Posterior cingulate gyrus (tissue), 11 donors: ENCODE data around the gene GNRH2.
"Not testable (repeated sequence)": the region's sequence is repeated elsewhere in the genome, so short reads cannot be mapped to it uniquely, and the experiment has no call there.

Experiments
- DNase-seq, 10 donors: peaks; one replicate each; pipeline versions ENCODE4 v3.0.0 to v3.0.0-alpha.2; 2020 to 2021; ENCODE audit warnings: mixed read lengths in 3 of 10
- intact Hi-C: fragments of 100-400 bp; cut with DNase I; formaldehyde crosslinking; loops from one replicate; pipeline ENCODE4 v1.15.1; 2023

GNRH2 gene, protein sequence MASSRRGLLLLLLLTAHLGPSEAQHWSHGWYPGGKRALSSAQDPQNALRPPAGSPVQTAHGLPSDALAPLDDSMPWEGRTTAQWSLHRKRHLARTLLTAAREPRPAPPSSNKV

DNA sequence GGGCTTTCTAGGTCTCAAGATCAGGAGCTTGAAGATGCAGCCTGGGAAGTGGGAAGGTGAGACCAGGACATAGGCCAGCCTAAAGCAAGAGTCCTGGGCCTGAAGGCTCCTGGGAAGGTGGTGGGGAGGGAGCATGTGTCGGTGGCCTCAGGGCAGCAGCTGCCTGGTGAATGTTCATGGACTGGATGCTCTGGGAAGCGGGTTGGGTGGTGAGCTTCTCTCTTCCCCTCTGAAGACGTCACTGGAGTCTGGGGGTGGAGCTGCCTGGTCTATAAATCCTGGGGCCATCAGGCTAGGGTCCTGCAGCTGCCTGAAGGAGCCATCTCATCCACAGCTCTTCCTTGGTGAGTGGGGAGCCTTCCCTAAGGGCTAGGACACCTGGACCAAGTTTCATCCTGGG, at the start of gene GNRH2:
Gene GNRH2, plus strand, starts transcription at position 301 of the 400 bp plus-strand sequence. CDS start 793 bp downstream, outside the sequence.
- intact Hi-C loops = no loop called here
- DNase-seq = peak in 1 of 10 donors; percentile 58

DNA sequence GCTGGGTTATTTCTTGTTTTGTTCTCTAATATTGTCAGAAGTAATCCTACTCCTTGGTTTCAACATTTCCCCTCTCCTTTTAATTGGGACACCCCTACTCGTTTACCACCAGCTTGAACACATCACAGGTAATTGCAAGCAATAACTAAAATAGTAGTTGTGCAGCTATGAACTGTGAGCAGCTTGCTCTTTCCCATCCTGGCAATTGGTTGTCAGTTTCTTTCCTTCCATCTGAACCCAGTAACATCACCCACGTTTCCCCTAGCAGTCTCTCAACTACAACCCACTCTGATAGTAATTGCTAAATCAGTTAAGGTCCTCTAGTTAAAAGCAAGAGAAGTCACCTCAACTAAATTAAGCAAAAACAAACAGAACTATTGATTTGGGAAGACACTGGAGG, 47.6 kb upstream of the GNRH2 start:
- DNase-seq = no peak
- intact Hi-C loops = loop anchor here (5.0 kb wide), 1 partner anchor 308 kb away; no protein-coding TSS in a partner anchor

DNA sequence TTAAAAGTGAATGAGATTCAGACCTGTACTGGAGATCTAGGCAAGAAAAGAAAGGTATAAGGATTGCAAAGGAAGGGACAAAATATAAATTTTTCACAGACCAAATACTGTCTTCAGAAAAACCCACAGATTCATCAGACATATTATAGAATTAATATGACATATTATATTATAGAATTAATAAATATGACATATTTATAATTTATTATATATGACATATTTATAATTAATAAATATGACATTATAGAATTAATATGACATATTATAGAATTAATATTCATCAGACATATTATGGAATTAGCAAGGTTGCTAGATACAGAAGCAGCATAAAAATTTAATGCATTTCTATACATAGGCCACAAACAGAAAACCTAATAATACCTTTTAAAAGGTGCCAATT, 44.7 kb upstream of the GNRH2 start:
- intact Hi-C loops = loop anchor here (5.0 kb wide), 1 partner anchor 311 kb away; no protein-coding TSS in a partner anchor

DNA sequence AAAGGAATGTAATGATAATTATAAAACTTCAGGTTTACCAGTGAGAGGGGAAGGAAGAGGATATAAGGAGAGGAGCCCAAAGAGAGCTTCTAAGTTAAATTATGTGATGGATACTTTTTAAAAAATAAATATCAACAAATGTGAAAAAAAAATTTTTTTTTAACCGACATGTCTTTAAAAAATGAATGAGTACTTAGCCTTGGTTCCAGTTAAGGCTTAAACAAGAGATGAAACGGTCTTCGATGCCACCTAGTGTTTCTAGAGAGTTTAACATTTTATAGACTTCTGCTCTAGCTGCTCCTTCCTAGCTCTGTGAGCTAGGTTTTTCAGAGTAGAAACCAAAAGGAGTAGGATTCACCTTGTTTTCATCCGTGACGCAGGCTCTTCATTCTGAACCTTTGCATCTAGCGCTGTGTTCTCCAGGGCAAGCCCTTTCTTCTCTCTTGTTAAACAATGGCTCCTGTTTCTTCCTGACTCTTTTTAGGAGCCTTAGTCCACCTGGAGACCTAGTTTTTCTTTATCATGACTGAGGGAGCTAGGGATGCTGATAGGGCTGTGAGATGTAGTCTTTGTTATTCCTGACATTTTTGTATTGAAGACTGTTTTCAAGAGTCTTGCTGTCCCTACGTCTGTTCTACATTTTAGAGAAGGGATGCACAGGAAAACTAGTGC, 42.4 kb upstream of the GNRH2 start:
- DNase-seq = no peak
- intact Hi-C loops = loop anchor here (2.0 to 10.0 kb wide), 3 partner anchors 88 to 256 kb away; partner anchors contain the start of gene PTPRA

More for the DNA sequence above, 44.7 kb upstream of the GNRH2 start:
- no peak for DNase-seq

DNA sequence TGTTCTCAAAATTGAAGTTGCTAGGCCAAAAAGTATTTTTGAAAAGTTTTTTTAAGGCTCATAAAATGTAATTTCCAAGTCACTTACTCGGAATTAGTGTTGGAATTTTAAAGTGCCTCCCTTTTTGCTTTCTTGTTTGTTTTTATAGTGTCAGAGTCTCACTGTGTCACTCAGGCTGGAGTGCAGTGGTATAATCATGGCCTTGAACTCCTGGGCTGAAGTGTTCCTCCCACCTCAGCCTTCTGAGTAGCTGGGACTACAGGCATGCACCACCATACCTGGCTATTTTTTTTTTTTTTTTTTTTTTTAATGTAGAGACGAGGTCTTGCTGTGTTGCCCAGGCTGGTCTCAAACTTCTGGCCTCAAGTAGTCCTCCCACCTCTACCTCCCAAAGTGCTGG, 40.0 kb upstream of the GNRH2 start:
- no peak for DNase-seq
- intact Hi-C loops = loop anchor here (10.0 kb wide), 2 partner anchors 129 to 259 kb away; partner anchors contain the start of gene PTPRA

DNA sequence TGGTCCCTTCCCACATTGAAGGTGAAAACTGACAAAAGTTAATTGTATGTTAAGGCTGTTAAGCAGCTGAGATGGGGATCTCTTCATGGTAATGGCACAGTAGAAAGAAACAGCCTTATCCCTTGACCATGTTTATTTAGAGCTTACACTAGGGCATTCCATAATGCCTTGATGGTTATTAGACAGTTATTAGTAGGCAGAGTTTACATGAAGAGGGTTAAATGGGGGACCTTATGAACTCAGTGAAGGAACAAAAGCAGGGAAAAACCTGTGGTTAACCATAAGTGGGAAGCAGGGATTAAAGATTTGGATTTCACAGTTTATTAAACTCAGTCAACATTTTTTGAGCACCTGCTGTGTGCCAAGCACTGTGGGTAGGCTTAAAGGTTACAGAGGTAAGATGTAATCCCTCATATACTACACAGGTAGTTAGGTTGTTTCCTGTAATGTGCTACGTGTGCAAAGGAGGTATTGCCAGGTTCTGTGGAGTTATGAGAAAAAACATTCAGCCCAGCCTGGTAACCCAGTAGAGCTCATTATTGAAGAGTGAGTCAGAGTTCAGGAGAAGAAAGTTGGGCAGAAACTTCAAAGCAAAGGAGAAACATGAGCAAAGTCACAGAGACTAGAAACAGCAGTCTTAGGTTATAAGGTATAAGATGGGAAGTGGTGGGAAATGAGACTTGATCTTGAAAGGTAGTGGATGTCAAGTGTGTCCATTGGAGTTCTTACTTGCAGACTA, 32.3 kb upstream of the GNRH2 start:
- no peak for DNase-seq
- intact Hi-C loops = no loop called here

DNA sequence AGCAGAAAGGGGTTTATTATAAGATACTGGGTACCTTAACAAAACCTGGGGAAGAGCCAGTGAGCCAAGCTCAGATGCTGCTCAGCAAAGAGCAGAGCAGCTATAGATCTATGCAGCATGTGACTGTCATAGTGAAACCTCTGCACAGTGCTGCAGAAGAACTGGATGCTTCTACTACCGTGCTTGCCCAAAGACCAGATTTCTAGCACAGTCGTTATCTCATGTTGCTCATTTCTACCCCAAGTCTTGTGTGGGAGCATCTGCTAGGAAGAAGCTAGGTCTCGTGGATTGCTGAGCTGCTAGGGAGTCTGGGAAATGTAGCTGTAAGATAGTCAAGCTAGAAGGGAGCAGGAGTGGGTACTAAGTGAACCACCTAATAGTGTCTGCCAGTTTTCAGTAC, 31.7 kb upstream of the GNRH2 start:
- no peak for DNase-seq
- intact Hi-C loops = no loop called here

DNA sequence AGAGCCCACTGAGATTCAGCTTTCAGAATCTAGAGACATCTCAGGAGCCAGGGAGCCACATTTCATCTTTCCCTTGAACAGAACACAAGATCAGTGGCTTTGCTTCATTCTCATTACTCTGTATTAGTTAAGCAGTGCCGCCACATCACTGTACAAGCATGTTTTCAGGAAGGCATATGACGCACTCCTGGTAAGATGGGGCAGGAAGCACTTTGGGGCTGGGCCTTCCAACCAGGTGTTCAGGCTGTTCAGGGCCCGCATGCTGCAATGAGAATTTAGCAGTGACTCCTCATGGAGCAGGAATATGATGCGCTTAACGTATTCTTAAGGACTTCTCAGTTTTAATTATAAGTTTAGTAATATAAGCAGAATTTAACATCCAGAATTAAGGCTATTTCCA, 29.7 kb upstream of the GNRH2 start:
- no peak for DNase-seq
- intact Hi-C loops = no loop called here

DNA sequence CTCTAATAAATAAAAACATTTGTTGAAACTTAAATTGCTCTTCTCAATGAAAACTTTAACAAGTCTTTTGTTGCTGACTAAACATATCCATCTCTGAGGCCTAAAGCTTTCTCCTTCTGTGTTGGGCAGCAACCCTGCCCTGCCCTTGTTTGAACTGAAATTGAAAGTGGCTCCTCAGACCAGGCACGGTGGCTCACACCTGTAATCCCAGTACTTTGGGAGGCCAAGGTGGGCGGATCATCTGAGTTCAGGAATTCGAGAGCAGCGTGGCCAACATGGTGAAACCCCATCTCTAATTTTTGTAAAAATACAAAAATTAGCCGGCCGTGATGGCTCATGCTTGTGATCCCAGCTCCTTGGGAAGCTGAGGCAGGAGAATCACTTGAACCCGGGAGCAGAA, 29.2 kb upstream of the GNRH2 start:
- intact Hi-C loops = no loop called here
- DNase-seq = no peak

DNA sequence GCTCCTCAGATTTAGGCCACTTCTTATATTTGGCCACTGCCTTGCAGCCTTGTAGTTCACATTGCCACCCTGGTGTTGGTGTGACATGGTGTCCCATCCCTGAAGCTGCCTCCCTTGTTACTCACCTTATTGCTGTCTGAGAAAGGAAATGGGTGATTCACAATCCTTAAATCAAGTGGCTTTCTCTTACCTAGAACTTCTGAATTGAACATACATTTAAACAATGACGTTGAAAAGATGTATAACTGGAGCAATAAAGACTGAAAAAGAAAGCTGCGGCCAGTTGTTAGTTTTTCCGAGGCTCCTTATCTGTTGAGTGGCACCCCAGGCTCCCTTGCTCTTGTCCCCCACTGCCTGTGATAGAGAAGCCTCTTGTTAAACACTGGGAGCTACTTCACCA, 28.8 kb upstream of the GNRH2 start:
- DNase-seq = no peak
- intact Hi-C loops = no loop called here

DNA sequence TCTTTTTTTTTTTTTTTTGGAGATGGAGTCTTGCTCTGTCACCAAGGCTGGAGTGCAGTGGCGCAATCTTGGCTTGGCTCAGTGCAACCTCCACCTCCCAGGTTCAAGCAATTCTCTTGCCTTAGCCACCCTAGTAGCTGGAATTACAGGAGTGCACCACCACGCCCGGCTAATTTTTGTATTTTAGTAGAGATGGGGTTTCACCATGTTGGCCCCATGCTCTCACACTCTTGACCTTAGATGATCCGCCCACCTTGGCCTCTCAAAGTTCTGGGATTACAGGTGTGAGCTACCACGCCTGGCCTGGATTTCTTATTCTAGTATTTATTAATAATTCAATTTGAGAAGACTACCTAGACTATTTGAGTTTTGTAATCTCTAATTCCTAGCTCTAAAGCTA, 28.1 kb upstream of the GNRH2 start:
- intact Hi-C loops, DNase-seq: not testable (repeated sequence)

DNA sequence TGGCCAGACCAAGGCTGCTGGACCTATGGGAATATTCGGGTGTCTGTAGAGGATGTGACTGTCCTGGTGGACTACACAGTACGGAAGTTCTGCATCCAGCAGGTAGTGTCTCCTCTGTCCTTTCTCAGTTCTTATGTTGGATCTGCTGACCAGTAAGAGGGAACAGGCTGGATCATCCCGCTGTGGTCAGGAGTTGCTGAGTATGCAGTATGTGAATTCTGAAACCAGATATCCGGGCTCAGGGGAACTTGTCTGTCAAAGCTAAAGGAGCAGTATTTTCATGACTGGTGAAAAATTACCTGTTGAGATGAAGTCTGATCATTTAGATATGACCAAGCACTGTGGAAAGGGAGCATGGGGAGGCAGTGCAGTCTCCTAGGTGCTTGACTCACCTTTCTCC, 22.1 kb upstream of the GNRH2 start:
- no peak for DNase-seq
- intact Hi-C loops = no loop called here

DNA sequence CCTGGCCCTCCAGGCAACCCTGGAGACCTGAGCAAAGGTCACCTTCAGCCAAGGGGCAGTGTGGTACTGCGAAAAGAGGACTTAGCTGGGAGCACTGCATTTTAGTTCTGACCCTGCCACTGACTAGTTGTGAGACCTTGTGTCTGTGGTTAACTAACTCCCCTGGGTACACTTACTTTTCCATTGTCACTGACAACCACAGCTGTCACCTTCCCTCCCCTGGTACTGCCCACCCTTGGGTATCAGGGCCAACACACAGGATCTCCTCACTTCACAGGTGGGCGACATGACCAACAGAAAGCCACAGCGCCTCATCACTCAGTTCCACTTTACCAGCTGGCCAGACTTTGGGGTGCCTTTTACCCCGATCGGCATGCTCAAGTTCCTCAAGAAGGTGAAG, 21.6 kb upstream of the GNRH2 start:
- DNase-seq = no peak
- intact Hi-C loops = no loop called here

DNA sequence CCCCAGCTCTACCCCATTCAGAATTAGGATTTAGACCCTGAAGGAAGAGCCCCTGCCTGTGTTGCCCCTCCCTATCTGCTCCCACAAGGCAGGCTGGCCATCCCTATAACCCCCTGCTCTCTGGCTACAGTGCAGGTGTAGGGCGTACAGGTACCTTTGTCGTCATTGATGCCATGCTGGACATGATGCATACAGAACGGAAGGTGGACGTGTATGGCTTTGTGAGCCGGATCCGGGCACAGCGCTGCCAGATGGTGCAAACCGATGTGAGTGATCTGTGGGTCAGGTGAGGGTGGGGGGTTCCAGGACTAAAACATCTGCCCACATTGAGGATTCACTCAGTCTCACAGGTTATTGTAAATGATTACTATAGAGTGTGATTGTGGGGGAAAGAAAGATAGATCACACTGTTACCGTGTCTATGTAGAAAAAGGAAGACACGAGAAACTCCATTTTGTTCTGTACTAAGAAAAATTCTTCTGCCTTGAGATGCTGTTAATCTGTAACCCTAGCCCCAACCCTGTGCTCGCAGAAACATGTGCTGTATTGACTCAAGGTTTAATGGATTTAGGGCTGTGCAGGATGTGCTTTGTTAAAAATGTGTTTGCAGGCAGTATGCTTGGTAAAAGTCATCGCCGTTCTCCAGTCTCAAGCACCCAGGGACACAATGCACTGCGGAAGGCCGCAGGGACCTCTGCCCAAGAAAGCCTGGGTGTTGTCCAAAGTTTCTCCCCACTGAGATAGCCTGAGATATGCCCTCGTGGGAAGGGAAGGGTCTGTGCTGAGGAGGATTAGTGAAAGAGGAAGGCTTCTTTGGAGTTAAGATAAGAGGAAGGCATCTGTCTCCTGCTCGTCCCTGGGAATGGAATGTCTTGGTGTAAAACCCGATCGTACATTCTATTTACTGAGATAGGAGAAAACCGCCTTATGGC, 20.6 kb upstream of the GNRH2 start:
- DNase-seq, intact Hi-C loops: not testable (repeated sequence)

DNA sequence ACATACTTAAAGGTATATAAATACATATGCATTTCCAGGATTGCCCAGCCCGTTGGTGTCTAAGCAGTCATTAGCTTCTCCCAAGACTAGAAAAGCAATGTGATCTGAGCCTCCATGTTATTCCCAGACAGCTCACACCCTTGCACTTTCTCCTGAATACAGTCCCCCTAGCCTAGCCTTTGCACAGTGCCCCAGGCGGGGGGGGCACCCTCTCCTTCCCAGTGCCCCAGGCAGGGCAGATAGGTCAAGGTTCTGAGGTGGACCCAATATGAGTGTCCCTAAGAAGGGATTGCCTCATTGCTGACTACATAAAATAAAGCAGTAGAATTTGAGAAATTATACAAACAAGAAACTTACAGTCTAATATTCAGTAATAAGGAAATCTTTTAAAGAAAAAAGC, 15.4 kb upstream of the GNRH2 start:
- DNase-seq = no peak
- intact Hi-C loops = no loop called here

DNA sequence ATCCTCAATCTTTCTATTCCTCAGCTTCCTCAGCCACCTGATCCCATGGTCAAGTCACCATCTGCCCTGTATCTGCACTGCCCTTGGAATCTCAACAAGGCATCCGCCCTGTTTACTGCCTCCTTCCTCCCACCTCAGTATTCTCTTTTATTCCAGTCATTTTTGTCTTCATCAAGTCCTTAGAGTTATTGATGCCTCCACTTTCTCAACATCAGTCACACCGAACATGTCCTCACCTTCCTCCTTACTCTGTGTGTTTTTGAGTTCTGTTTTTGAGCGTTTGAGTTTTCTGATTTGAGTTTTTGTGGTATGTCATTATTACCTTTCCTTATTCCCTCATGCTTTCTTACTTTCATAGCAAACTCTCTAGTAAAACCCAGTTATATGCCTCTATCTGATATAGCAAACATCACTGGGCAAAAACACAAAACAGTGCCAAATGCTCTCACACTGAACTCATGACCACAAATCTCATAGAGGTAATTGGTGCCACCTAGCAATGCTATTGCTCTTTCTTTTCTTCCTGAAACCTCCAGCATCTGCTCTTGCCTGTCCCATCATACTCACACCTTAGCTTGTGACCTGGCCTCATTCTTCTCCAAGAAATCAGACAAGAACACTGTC, 11.8 kb upstream of the GNRH2 start:
- DNase-seq = no peak
- intact Hi-C loops = no loop called here

DNA sequence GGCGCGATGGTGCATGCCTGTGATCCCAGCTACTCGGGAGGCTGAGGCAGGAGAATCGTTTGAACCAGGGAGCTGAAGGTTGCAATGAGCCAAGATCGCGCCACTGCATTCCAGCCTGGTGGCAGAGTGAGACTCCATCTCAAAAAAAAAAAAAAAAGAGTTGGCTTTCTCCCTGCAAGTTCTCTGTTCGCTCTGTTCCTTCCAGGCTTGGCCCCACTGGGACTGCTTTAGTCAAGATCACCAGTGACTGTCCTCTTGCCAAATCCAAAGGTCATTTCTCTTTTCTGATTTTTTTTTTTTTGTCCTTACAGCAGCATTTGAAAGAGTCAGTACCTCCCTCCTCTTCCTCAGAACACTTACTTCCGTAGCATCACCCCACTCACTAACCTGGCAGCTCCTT, 10.8 kb upstream of the GNRH2 start:
- no peak for DNase-seq

DNA sequence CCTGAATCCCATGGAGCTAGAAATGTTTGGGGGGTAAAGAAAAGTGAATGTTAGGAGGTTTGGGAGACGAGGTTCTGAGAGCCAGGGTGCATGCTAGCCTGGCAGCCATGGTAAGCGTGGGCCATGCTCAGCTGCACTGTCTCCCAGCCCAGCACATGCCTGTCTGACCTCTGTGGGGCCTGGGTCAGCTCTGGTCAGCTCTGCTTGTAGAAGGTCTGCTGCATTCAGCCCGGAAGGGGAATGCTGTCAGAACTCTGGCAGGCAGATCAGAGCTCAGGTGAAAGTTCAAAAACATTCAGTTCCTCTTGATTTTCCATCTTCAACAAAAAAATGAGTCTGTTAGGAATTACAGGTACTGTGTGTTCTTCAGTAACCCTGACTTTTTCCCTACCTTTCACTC, 5.8 kb upstream of the GNRH2 start:
- DNase-seq = no peak
- intact Hi-C loops = no loop called here

More for the DNA sequence above, 10.8 kb upstream of the GNRH2 start:
- intact Hi-C loops = no loop called here

DNA sequence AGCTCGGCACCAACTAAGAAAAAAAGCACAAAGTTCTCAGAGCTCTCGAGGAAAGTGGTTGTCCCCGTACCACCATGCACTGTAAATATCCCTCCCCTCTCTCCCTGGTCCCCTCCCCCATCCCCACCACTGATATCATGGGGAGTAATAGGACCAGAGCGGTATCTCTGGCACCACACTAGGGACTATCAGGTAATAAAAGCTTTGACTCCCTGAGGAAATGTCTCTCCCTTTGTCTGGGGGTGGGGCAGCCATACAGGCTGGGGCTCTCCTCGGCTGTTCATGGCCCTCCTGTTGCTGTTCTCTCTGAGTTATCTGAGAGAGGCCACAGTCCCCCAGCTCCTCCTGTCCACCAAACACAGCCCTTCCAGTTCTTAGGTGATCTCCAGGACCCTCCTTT, 5.0 kb upstream of the GNRH2 start:
- intact Hi-C loops = no loop called here
- no peak for DNase-seq

DNA sequence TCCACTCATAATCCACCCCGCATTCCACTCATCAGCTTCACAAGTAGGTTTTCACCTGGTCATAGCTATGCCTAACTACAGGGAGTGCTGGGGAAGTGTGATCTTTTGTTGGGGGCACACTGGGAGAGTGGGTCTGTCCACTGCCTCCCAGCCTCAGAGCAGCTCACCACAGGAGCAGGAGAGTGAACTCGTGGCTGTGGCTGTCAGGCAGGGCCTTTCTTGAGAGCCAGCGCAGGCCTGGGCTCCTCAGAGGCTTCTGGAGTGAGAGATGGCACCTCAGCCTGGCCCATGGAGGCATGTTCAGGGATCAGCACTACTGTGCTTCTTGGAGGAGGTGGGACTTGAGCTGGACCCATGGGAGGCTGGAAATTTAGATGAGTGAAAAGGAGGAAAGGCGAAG, 4.0 kb upstream of the GNRH2 start:
- intact Hi-C loops = no loop called here
- no peak for DNase-seq
